Measurements from ENCODE around the gene KLHL13.

DNA sequence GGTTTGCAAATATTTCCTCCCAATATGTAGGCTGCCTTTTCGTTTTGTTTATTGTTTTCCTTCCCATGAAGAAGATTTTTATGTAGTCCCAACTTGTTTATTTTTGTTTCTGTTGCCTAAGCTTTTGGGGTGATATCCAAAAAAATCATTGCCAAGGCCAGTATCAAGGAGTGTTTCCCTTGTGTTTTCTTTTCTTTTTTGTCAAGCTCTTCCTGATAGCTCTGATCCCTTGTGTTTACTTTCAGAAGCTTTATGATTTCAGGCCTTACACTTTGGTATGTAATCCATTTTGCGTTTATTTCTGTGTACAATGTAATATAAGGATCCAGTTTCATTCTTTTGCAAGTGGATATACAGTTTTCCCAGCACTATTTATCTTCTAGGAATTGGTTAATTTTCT lies 93.9 kb downstream of the KLHL13 start:
- TF ChIP-seq, protein P1, sequence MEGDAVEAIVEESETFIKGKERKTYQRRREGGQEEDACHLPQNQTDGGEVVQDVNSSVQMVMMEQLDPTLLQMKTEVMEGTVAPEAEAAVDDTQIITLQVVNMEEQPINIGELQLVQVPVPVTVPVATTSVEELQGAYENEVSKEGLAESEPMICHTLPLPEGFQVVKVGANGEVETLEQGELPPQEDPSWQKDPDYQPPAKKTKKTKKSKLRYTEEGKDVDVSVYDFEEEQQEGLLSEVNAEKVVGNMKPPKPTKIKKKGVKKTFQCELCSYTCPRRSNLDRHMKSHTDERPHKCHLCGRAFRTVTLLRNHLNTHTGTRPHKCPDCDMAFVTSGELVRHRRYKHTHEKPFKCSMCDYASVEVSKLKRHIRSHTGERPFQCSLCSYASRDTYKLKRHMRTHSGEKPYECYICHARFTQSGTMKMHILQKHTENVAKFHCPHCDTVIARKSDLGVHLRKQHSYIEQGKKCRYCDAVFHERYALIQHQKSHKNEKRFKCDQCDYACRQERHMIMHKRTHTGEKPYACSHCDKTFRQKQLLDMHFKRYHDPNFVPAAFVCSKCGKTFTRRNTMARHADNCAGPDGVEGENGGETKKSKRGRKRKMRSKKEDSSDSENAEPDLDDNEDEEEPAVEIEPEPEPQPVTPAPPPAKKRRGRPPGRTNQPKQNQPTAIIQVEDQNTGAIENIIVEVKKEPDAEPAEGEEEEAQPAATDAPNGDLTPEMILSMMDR (IDR thresholded peaks at IDR 0.05; ENCODE audit: low read length), result no peak
- no peak for TF ChIP-seq EZH2 (IDR thresholded peaks at IDR 0.05; ENCODE audit: borderline replicate concordance, low read length)

All from OCI-LY1 (cell line).